Cerebellar cortex (tissue), 1 donor: ENCODE measurements around the gene PINLYP.
A peak's percentile ranks its signal among the peaks of the same experiment; 100 is the strongest.
"Not testable (repeated sequence)": the region's sequence is repeated elsewhere in the genome, so short reads cannot be mapped to it uniquely, and the experiment has no call there.

Experiments used
- DNase-seq: peaks from one replicate; pipeline ENCODE4 v3.0.0-alpha.2; 2015; ENCODE audit warnings: low spot score

The PINLYP gene

DNA sequence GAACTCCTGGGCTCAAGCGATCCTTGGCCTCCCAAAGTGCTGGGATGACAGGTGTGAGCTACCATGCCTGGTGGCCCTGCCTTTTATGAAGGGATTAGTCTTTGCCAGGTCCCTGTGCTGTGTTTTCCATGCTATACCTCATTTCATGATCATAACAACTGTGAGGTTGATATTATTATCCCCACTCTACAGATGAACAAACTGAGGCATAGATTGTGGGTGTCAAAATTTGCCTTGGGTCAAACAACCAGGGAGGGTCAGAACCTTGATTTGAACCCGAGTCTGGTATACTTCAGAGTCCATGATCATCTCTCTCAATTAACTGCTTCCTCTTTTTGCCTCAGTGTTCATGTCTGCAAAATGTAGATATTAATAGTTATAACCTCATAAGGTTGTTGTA, 6.9 kb downstream of the PINLYP start:
- DNase-seq = no peak

DNA sequence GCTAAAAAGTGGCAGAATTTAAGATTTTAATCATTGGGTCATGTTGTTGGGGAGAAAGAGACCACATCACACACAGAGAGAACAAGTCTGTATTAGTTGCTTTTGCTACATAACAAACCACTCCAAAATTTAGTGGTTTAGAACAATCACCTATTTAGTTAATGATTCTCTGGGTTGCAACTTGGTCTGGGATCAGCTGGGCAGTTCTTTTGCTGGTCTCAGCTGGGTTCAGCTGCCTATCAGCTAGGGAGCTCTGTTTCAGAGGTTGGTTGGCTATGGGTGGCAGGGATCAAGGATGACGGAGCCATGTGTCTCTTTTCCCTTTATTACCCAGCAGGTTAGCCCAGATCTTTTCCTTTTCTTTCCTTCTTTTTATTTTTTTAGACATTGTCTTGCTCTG, 8.9 kb downstream of the PINLYP start:
- DNase-seq = no peak

DNA sequence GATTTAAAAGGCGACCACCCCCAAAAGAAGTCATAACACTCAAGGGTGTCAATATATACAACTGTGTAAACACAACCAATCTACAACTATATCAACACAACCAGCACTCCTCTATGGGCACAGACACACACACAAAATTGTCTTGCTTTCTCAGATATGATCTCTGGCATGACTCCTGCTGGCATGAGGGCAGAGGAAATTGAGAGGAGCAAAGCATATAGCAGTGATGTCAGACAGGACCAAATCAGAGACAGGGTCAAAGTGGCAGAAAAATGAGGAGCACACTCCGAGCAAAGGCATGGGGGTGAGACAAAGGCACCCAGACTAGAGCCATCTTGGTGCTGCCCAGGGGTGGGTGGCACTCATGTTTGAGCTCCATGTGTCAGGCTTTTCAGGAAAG, 10.7 kb downstream of the PINLYP start:
- DNase-seq = no peak

DNA sequence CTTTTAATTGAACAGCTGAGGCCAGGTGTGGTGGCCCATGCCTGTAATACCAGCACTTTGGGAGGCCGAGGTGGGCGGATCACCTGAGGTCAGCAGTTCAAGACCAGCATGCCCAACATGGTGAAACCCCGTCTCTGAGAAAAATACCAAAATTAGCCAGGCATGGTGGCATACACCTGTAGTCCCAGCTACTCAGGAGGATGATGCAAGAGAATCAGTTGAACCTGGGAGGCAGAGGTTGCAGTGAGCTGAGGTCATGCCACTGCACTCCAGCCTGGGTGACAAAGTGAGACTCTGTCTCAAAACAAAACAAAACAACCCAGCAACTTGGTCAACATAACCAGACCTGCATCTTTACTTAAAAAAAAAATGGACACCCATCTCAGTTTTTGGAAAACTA, 11.4 kb downstream of the PINLYP start:
- DNase-seq = not testable (repeated sequence)

DNA sequence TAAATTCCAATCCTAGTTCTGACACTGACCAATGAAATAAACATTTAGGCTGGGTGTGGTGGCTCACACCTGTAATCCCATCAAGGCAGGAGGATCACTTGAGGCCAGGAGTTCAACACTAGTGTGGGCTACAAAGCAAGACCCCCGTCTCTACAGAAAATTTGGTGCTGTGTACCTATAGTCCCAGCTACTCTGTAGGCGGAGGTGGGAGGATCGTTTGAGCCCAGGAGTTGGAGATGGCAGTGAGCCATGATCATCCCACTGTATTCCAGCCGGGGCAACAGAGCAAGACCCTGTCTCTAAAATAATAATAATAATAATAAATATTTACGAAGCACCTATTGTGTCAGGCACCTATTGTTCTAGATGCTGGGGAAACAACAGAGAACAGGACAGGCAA, 13.7 kb downstream of the PINLYP start:
- no peak for DNase-seq

DNA sequence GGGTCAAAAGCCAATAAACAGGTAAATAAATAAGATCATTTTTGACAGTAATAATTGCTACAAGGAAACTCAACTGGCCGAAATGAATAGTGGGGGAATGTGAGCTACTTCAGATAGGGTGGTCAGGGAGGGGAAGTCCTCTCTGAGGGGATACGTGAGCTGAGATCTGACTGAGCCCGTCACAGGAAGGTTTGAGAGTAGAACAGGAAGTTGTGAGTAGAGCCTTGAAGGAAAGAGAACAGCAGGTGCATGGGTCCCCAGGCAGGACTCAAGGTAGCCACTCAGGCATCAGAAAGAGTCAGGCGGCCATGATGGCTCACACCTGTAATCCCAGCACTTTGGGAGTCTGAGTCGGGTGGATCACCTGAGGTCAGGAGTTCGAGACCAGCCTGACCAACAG, 14.1 kb downstream of the PINLYP start:
- DNase-seq = no peak

DNA sequence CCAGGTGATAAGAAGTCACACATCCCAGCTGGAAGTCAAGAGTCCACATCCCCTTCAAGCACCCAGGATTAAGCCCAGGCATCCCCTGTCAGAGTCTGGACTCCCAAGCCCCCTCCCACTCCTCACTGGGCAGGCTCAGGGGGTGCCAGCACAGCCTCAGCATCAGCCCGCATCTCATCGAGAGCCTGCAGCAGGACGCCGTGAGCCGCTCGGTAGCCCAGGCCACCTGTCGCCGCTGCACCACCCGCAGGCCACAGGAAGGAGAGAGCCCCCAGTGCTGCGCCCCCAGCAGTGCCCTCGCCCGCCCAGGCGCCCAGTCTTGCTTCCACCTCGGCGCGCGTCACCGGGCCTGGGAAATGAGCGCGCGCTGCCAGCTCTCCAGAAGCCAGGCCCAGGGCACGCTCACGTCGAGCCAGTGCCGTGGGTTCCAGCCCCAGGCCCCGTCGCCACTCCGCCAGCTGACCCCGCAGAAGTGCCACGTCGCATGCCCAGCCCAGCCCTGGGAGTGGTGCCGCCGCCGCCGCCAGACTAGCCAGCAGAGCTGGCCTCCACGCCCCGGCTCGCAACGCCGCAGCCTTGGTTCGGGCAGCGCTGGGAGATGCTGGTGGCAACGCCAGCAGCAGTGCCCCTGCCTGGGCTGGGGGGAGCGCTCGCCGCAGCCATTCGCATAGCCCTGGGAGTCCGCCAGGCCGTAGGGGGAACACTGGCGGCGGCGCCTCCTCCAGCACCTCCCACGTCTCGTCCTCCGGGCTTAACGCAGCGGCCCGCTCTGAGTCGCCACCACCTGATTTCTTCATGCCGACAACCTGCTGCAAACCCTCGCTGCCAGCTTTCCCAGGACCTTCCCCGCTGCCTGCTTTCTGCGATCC, 16.5 kb downstream of the PINLYP start:
- no peak for DNase-seq

DNA sequence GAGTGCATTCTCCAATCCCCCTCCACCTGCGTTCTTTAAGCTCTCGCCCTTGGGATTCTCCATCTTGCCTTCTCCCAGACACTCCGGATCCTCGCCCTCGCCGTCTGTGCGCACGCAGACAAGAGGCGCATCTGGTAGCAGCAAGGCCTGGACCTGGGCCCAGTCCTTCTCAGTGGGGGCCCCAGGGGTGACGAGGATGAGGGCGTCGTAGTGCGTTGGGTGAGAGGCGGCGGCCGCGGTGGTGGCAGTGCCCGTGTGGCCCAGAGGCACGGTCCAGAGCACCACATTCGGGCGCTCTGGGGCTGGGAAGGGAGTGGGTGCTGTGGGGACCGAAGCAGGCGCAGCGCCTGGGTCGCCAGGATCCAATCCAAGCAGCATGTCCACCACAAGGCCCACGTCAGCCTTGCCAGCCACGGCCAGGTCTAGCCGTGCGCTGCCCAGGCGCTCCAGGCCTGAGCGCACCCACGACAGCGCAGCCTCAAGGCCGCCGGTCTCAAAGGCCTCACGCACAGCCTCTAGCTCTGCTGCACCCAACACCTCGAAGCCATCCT, 17.3 kb downstream of the PINLYP start:
- no peak for DNase-seq

DNA sequence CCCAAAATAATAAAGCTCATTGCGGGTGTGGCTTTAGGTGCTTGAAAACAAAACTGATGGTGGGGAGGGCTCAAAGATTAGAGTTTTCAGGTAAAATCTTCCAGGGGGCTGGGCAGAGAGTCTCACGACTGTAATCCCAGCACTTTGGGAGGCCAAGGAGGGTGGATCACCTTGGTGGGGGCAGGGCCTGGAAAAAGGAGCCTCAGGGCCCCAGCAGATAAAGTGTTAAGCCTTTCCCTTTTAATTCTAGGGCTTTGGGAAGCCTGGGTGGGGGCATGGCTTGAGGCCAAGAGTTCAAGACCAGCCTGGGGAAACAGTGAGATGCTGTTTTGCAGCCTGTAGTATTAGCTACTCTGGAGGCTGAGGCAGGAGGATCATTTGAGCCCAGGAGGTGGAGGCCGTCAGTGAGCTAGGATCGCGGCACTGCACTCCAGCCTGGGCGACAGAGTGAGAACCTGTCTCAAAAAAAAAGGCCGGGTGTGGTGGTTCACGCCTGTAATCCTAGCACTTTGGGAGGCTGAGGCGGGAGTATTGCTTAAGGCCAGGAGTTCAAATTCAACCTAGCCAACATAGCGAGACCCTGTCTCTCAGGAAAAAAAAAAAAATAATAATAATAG, 18.6 kb downstream of the PINLYP start:
- DNase-seq = no peak

DNA sequence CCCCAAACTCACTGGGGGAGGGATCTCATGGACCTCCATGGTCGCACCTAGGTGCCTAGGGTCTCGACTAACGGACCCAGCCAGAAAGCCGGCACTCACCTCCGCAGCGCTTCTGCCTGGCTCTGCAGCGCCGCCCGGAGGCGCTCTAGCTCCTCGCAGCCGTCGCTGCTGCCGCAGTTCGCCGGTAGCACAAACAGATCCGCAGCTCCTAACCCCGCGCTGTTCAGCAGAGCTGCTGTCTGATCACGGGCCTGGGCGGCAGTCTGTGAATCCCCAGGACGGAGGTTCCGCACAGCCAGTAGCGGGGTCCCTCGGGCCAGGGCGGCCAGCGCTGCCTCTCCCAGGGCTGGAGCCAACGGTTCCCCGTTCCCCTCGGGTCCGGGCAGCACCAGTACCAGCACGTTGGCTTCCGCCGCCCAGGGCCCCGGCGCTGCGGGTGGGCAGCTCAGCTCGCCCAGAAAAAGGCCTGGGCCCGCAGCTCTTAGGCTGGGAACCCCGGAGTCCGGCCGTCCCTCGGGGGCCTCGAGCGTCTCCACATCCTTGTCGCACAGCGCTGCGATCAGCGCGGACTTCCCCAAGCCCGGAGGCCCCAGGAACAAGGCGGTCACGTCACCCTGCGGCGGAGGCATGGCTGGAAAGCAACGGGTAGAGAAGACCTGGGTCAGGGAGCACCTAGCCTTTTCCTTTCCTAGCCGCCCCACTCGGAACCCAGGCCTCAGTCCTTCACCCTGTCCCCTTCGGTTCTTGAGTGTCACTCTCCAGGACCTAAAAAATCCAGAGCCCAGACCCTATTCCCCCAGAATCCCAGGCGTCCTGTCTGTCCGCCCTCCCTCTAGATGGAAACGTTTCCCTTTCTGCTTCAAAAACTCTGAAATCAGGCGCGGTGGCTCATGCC, 19.4 kb downstream of the PINLYP start:
- peak; percentile 61 for DNase-seq

DNA sequence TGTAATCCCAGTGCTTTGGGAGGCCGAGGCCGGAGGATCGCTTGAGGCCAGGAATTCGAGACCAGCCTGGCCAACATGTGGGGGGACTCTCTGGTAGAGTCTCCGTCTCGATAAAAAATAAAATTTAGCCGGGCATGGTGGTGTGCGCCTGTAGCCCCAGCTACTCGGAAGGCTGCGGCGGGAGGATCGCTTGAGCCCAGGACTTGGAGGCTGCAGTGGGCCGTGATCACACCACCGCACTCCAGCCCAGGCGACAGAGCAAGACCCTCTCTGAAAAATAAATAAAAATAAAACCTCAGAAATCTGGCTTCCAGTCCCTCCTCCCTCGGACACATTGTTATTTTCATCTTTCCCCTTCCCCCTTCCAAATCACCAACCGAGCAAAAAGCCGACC, 20.0 kb downstream of the PINLYP start:
- DNase-seq = no peak

DNA sequence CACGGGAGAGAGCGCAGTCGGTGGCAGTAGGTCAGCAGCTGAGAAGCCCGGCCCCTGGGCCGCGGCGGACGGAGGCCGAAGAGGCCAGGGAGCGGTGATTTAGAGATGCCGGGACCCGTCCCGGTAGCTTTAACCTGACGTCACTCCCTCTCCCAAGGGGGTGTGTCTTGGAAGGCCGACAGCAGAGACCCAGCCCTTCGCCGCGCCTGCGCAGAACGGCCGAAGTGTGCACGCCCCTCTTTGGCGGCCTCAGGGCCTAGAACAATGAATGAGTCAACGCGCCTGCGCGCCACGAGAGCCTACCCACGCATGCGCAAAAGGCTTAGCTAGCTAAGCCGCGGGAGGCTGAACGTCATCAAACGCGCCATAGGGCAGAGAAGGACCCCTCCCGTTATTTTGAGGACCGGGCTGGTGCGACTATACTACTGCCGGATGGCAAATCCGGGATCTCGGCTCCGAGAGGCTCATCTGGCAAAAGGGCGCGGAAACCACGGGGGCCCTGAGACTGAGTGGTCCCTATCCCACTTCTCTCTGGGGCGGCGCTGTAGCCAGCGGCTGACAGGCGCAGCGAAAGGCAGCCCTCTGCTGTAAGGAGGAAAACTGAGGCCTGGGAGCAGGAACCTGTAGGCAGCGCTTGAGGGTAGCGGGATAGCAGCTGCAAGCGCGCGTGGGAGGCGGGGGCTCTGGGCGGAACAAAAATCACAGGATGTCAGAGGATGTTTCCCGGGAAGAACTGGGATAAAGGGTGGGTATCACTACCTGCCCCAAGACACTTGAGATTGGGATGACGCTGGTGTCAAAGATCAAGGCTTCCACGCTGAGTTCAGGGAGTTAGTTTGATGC, 20.6 kb downstream of the PINLYP start, which contains the start of the genes IRGQ and ZNF576:
Gene IRGQ (minus strand): TSS at position 136 of the 843 bp plus-strand sequence. CDS start 796 bp downstream, outside the sequence.
Gene ZNF576 (plus strand): TSS at position 597 of the 843 bp plus-strand sequence. CDS start 514 bp downstream, outside the sequence.
- DNase-seq = peak; percentile 99

DNA sequence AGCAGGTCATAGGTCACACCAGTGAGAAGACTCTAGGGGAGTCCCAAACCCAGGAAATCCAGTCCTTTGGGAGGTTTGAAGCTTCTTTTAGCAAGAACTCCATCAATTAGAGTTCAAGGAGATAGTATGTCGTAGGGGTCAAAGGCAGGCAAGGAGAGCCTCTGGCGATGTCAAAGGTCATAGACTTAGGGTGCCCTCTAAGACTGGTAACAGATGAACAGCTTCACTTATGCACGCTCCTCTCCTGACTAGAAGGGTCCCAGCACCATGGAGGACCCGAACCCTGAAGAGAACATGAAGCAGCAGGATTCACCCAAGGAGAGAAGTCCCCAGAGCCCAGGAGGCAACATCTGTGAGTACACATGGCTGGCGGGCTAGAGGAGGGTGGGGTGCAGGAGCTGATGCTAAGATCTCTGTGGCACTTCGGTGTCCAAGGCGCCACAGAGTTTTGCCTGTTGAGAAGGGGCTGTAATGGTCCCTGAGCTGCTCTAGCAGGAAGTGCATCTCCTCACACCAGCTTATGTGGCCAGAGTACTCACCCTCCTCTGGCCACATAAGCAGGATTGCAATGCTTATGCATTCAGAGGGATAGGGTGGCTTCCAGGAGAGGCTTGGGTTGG, 21.4 kb downstream of the PINLYP start:
- peak; percentile 24 for DNase-seq

DNA sequence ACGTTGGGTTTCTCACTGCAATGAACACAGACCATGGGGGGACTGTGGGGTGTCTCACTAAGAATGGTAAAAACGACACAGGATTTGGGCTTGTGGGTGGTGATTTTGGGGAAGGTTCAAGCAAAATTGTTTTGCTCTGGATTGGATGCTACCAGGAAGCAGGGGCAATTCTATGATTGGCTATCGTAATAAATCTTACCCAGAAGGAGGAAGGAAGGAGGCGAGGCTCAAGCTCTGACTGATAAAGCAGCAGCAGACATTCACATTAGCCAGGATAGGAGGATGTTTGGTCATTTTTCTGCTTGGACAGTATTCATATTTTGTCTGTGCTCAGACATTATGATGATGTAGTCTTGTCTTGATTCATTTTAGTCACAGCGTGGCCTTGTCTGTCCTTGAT, 22.3 kb downstream of the PINLYP start:
- no peak for DNase-seq

DNA sequence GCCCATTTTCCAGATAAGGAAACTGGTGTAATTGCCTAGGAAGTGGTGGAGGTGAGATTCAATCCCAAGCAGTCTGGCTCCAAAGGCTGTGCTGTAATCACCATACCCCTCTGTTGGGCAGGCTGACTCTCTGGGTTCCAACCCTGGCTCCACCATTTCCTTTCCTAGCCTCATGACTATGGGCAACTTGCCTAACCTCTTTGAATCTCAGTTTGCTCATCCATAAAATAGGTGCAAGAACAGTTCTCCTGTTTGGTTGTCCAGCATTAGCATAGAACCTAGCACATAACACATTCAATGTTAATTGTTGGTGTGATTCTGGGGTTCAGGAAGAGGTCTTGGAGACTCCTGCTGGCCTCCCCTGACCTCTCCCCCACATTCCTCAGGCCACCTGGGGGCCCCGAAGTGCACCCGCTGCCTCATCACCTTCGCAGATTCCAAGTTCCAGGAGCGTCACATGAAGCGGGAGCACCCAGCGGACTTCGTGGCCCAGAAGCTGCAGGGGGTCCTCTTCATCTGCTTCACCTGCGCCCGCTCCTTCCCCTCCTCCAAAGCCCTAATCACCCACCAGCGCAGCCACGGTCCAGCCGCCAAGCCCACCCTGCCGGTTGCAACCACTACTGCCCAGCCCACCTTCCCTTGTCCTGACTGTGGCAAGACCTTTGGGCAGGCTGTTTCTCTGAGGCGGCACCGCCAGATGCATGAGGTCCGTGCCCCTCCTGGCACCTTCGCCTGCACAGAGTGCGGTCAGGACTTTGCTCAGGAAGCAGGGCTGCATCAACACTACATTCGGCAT, 23.0 kb downstream of the PINLYP start:
- DNase-seq = no peak

DNA sequence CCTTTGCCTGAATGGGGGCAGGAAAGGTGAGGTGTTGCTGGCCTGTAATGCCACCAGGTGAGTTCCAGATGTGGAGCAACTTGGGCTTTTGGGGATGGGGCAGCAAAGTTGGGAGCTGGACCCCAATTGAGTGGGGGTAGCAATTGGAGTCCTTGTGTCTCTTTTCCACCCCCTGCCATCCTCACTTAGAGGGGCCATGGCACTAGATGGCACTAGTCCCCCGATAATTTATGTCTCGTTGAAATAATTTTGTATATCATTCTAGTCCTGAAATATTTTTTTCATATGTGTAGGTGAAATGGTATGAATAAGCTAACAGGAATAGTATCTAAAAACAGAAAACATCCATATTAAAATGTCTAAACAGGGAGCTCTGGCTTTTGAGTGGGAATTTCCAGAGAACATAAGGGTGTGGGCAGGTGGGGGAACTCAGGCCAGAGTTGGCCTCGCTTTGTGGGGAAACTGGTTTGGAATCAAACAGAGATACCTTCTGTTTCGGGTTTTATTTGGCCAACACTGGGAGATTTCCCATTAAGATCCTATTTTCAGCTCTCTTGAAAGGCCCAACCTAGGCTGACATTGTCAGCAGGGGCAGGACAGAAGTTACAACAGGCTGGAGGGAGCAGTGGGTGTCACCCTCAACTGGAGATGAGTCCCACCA, 24.2 kb downstream of the PINLYP start:
- peak; percentile 79 for DNase-seq

DNA sequence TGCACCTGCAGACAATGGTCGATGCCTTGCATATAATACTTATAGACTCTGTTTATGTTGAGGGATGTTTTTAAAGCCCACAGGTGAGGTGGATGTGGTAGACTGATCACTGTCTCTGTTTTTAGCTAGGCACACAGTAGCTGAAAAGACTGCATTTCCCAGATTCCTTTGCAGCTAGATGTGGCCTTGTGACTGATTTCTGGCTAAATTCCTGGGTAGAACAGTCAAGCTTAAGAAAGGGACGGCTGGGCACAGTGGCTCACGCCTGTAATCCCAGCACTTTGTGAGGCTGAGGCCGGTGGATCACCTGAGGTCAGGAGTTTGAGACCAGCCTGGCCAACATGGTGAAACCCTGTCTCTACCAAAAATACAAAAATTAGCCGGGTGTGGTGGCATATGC, 24.7 kb downstream of the PINLYP start:
- peak; percentile 82 for DNase-seq

DNA sequence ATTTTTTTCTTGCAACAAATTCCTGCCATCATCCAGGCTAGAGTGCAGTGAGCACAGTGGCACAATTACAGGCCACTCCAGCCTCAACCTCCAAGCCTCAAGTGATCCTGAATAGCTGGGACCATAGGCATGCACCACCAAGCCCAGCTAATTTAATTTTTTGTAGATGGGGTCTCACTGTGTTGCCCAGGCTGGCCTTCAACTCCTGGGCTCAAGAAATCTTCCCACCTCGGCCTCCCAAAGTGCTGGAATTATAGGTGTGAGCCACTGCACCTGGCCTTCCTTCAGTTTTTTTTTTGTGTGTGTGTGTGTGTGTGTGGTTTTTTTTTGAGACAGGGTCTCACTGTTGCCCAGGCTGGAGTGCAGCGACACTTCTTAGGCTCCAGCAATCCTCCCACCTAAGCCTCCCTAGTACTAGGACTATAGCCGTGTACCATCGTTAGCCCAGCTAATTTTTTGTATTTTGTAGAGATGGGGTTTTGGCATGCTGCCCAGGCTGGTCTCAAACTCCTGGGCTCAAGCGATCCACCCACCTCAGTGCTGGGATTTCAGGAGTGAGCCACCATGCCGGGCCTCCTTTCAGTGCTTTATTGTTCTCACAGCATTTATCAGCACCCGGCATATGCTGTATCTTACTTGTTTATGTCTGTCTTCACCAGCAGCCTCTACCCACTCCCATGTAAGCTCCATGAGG, 30.4 kb downstream of the PINLYP start:
- no peak for DNase-seq
